GM21619 (cell line): ENCODE results near the gene SNX12.
"Not testable (repeated sequence)": the region's sequence is repeated elsewhere in the genome, so short reads cannot be mapped to it uniquely, and the experiment has no call there.

Source experiments
- ATAC-seq: cut with Tn5 transposase; IDR thresholded peaks from one replicate; pipeline ENCODE4 v1.9.1; 2021; ENCODE audit not compliant: unreplicated experiment

The SNX12 gene

GRCh38 chrX:71095033-71095432 lies 26.9 kb upstream of the SNX12 start:
- ATAC-seq: no peak

GRCh38 chrX:71091263-71091662 lies 23.1 kb upstream of the SNX12 start:
- ATAC-seq: no peak

DNA sequence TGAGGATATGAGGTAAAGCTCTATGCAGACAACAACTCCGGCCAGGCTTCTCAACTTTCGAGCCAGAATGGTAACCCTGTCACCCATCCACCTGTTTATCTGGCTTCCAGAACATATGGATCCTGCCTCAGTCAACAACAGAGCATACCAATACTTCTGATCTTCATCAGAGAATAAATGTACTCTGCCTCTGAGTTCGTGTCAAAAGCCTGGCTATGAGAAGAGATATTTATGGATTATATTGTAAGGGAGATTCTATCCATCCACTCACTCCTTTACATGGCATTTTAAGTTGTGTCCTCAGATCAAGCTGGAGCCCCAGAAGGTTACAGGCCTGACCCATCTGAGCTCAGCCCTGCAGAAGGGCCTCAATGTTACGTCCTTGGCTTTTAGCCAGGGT lies 17.8 kb upstream of the SNX12 start:
- ATAC-seq: no peak

DNA sequence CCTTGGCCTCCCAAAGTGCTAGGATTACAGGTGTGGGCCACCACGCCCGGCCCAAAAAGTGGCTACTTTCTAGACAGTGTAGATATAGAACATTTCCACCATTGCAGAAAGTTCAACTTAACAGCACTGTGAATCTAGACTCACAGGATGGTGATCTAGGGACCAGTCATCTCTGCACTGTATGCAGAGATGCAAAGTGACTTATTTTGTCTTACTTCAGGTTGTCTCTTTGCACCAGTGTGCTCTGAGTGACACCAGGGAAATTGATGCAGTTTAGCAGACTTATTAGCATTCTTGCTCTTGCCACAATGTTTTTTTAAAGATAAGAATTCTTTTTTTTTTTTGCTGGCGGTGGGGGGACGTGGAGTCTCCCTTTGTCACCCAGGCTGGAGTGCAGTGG lies 14.7 kb upstream of the SNX12 start:
- no peak for ATAC-seq

DNA sequence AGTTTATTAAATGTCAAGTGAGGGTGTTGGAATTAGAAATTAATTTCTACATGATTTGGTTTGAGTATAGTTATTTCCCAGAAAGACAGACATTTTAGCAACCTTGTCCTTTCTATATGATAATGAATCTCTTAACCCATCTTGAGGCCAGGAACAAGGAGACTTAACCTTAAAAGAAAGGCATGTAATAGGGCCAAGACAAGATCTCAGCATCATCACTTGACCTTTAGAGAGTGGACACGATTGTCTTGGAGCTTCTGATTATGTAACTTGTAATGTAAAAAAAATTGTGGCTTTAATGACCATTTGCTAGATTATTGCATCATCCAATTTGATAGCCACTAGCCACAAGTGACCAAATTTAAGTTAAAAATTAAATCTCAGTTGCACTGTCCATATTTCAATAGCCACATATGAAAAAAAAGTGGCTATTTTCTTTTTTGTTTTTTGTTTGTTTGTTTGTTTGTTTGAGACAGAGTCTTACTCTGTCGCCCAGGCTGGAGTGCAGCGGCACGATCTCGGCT lies 14.1 kb upstream of the SNX12 start:
- ATAC-seq: no peak

DNA sequence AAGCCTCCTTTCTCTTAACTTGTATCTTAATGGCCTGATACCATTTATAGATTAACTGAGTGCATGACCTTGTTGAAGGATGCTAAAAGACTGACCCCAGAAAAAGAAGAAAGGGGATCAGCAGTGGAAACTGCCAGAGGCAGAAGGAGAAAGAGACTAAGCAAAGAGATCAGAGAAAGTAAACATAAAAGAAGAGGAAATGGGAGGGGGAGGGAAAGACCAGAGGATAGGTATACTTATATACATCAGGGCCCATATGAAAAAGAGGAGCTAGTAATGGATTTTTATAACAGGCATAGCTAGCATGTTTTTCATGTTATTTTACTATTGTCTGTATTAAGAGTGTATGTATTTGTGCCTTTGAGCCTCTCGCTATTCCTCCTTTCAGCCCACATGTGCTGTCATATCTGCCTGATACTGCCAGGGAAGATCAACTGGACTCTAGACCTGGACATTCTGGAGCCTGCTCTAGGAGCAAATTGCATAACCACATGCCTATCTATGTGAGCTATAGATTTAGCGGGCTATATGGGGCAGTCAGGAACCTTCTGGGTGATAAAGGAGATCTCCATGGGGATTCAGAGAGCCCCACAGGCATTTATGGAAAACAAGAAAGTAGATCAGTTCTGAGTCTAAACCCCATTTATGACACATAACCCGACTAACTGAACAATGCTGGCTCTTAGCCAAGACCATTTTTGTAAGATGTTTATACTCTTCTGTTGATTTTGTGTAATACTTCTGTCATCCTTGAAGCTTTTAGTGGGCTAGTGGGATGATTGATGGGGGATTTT lies 13.4 kb upstream of the SNX12 start:
- ATAC-seq: no peak

DNA sequence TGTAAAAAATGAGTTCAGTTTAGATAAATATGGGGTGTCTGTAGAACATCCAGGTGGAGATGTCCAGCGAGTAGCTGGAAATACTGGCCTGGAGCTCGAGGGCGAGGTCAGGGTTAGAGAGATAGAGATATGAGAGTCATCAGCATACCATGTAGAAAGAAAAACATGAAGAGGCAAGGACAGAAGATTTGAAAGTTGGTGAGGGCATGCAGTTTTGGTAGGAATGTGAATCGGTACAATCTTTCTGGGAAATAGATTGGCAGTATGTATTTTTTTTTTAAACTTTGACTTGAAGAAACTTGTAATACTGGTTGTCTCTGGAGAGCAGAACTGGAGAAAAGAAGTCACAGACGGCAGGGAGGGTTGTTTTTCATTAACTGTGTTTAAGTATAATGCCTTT lies 2.4 kb upstream of the SNX12 start:
- ATAC-seq: no peak

DNA sequence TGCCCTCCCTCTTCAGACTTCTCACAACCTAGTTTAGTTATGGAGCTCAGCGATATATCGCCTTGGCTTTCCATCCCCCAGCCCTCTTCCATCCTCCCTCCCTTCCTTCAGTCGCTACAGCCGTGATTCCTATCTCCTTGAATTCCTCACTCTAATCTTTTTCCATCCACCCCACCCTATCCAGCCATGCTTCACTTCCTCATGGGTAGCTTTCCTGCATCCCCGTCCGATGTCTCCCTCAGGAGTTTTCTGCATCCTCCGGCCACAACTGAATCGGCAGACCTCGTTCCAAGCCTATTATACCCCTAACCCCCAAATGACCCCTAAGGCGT lies 456 bp downstream of the SNX12 start:
- ATAC-seq: no peak

DNA sequence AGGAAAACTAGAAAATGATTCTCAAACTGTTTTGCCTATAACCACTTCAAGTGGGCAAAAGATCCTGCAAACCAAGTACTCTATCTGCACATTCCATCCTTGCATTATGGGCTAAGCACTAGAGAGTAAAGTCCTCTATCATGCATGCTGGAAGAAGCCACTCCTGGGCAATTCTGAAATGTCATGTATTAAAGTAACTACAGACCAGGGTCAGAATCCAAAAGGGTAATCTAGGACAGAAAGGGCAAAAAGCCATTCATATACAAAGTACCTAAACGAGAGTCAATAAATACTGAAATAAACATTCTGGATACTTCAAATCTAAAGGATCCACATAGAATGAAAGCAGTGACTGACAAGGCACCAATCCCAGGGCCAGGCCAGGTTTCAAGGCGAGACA lies 1.0 kb downstream of the SNX12 start:
- no peak for ATAC-seq

- no peak for ATAC-seq
These were observed 8.0 kb downstream of the SNX12 start for GRCh38 chrX:71060127-71060526.

DNA sequence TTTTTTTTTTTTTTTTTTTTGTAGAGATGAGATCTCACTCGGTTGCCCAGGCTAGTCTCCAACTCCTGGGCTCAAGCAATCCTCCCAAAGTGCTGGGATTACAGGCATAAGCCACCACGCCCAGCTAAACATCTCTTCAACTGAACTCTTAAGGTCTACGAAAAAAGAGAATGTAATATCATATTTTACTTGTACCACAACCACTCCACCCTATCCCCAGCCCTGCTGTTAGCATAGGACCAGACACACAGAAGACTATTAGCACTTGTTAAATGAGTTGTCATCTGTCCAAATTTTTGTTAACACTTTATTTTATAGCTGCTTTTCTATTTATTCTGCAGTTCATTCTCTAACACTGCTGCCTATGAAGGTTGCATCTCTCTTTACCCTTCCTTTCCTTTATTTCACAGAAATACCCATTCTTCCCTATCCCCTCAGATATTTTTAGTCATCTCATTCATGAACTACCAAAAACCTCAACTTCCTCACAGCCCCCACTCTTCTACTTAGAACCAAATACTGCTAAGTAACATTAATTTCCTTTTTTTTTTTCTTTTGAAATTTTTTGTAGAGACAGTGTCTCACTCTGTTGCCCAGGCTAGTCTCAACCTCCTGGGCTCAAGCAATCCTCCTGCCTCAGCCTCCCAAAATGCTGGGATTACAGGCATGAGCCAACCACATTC lies 10.1 kb downstream of the SNX12 start:
- ATAC-seq: no peak

- no peak for ATAC-seq
These were observed 11.3 kb downstream of the SNX12 start for GRCh38 chrX:71056867-71057266.

GRCh38 chrX:71053217-71053621 lies 14.9 kb downstream of the SNX12 start:
- peak; percentile 83 for ATAC-seq

DNA sequence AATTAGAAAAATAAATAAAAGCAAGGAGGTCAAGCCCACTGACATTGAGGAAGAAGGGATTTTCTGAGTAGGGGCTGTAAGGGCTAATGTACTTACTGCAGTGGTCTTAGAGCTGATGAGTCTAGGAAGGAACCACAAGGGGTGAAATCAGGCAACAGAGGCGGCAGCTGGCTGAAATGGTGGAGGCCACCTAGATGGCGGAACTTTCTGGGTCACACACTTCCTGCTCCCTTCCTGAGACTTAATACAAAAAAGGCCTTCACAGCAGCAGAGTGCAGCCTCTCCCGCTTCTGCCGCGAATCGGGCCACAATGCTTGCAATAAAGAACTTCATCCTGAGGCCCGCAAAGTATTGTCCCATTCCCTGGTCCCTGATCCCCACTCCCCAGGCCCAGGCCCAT lies 15.4 kb downstream of the SNX12 start:
- no peak for ATAC-seq

GRCh38 chrX:71047891-71048290 lies 20.2 kb downstream of the SNX12 start:
- not testable (repeated sequence) for ATAC-seq

GRCh38 chrX:71017396-71017939 lies 50.7 kb downstream of the SNX12 start:
- ATAC-seq: no peak
